PC-9 (cell line): ENCODE measurements around the gene BCO2. TPM values are rescaled to one million over a fixed set of nuclear protein-coding genes. Genes with fewer than 3 reads are reported as not detected.

ENCODE experiments used
- BruUV-seq: library from RNA; stranded (reverse); fragments of 400-500 nt; replicated peaks from 2 replicates; lab custom pipeline; 2021; lab: Mats Ljungman, UMichigan
- CTCF ChIA-PET: fragments of 300-600 bp; sonication (Branson Sonifier 250); formaldehyde crosslinking; loops from one replicate; lab custom pipeline; 2022; ENCODE audit warnings: antibody characterized with exemption; lab: Charles Lee
- POLR2A ChIA-PET: fragments of 300-600 bp; sonication (Branson Sonifier 250); formaldehyde crosslinking; loops from one replicate; lab custom pipeline; 2022; ENCODE audit warnings: antibody characterized with exemption; ENCODE audit not compliant: unreplicated experiment; lab: Charles Lee
- DNase-seq, 2 experiments: peaks; one replicate each; pipeline versions ENCODE4 v3.0.0 to v3.0.0-alpha.2; 2015 to 2022; ENCODE audit warnings: mixed read lengths in 1 of 2
- H2AFZ ChIP-seq: fragments of 200-600 bp; sonication (generic); 2 replicates; pipeline ENCODE4 v1.8.1; 2017; ENCODE audit warnings: antibody characterized with exemption
- H3F3A ChIP-seq: fragments of 200-600 bp; sonication (generic); 2 replicates; pipeline ENCODE4 v1.8.1; 2017; ENCODE audit warnings: antibody characterized with exemption, mild to moderate bottlenecking, low read depth; ENCODE audit not compliant: insufficient read depth
- H3K27ac ChIP-seq: fragments of 200-600 bp; sonication (generic); 2 replicates; pipeline ENCODE4 v1.6.1; 2016; ENCODE audit warnings: mixed run types
- H3K27me3 ChIP-seq: fragments of 200-600 bp; sonication (generic); 2 replicates; pipeline ENCODE4 v1.6.1; 2016; ENCODE audit warnings: low read depth, mixed run types; ENCODE audit not compliant: insufficient read depth
- H3K36me3 ChIP-seq: fragments of 200-600 bp; sonication (generic); 2 replicates; pipeline ENCODE4 v1.6.1; 2016; ENCODE audit warnings: low read depth, mixed run types
- H3K4me1 ChIP-seq: fragments of 200-600 bp; sonication (generic); replicated peaks from 2 replicates; pipeline ENCODE4 v1.6.1; 2016; ENCODE audit warnings: mixed run types; ENCODE audit not compliant: insufficient read depth
- H3K4me2 ChIP-seq: fragments of 200-600 bp; sonication (generic); 2 replicates; pipeline ENCODE4 v1.6.1; 2017; ENCODE audit warnings: mixed run types
- H3K4me3 ChIP-seq: fragments of 200-600 bp; sonication (generic); 2 replicates; pipeline ENCODE4 v1.6.1; 2016; ENCODE audit warnings: mixed run types
- H3K79me2 ChIP-seq: fragments of 200-600 bp; sonication (generic); 2 replicates; pipeline ENCODE4 v1.6.1; 2017; ENCODE audit warnings: low read depth, mixed run types
- H3K9me2 ChIP-seq: fragments of 200-600 bp; sonication (generic); 2 replicates; pipeline ENCODE4 v1.8.1; 2017; ENCODE audit warnings: mild to moderate bottlenecking; ENCODE audit not compliant: insufficient read depth
- H3K9me3 ChIP-seq: fragments of 200-600 bp; sonication (generic); 2 replicates; pipeline ENCODE4 v1.8.1; 2016; ENCODE audit warnings: low read depth; ENCODE audit not compliant: insufficient read depth
- H4K20me1 ChIP-seq: fragments of 200-600 bp; sonication (generic); 2 replicates; pipeline ENCODE4 v1.8.1; 2017; ENCODE audit not compliant: insufficient read depth
- CTCF ChIP-seq: fragments of 200-600 bp; sonication (generic); conservative IDR thresholded peaks from 2 replicates; pipeline ENCODE4 v1.6.1; 2017; ENCODE audit warnings: mixed run types, antibody characterized with exemption, mild to moderate bottlenecking, moderate library complexity
- EZH2 ChIP-seq: fragments of 200-600 bp; sonication (generic); IDR thresholded peaks from 2 replicates; pipeline ENCODE4 v1.8.0; 2017; ENCODE audit warnings: antibody characterized with exemption, low read depth
- intact Hi-C: fragments of 100-400 bp; cut with micrococcal nuclease; formaldehyde crosslinking; loops from one replicate; pipeline ENCODE4 v1.10.0; 2022; ENCODE audit not compliant: unreplicated experiment
- total RNA-seq: library from RNA; stranded (reverse); gene quantifications from 2 replicates; pipeline ENCODE4 v1.2.3, GENCODE V29; 2021

The BCO2 gene
- total RNA-seq, 1 experiment from 2014 or later: 3.0 TPM

DNA sequence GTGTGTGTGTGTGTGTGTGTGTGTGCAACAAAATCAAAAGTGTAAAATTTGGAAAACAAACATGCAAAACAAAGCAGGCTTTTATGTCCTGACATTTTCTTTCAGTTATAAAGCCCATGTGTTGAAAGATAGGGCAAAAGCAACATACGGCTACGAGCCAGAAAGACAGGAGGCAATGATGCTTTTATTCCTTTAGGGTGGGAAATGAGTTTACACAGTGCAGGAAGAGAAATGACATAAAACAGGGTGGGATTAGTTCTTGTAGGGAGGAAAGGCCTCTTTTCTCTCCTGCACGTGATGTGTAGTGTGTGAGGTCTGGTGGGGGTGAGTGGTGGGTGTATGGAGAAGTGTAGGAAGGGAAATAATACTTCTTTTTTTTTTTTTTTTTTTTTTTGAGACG lies 40.8 kb upstream of the BCO2 start:
- no peak overlapping the region for H3K27ac ChIP-seq
- ChIA-PET CTCF (no interaction called here), POLR2A (no interaction called here)
- BruUV-seq: no TSS peak
- H3K9me3 ChIP-seq: no peaks in the 10 kb centered on the region
- H4K20me1 ChIP-seq: no peaks in the 10 kb centered on the region
- peaks cover 11% of the 10 kb centered on the region; the same call in 1 of the 2 replicates for H3F3A ChIP-seq
- intact Hi-C loops: no loop called here
- peaks cover 12% of the 10 kb centered on the region for H3K4me1 ChIP-seq
- H3K9me2 ChIP-seq: no peaks in the 10 kb centered on the region
- no peaks in the 10 kb centered on the region for H3K36me3 ChIP-seq
- H3K27me3 ChIP-seq: no peaks in the 10 kb centered on the region
- no peak overlapping the region for H3K4me3 ChIP-seq
- DNase-seq: no peak
- H3K4me2 ChIP-seq: no peak overlapping the region
- no peak for TF ChIP-seq CTCF
- TF ChIP-seq EZH2: no peak
- H3K79me2 ChIP-seq: no peaks in the 10 kb centered on the region
- H2AFZ ChIP-seq: no peak overlapping the region

DNA sequence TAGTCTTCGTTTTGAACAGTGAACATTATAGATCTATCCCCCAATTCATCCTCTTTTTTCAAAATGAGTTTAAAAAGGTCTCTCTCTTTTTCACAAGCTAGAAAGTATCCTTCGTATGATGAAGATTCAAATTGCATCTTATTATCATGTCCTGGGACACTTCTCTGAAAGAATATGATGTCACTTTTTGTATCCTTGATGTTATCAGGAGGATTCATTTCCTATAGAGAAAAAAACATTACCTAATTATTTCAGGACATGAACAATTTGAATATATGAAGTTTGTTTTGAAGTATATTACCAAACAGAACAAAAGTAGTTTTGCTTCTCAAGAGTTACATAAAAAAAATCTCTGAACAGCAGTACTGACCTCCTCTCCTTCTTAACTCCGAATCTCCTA lies 31.7 kb upstream of the BCO2 start:
- BruUV-seq: no TSS peak
- Histone ChIP-seq H3K4me2 (no peak overlapping the region), H3K36me3 (peaks cover 15% of the 10 kb centered on the region)

DNA sequence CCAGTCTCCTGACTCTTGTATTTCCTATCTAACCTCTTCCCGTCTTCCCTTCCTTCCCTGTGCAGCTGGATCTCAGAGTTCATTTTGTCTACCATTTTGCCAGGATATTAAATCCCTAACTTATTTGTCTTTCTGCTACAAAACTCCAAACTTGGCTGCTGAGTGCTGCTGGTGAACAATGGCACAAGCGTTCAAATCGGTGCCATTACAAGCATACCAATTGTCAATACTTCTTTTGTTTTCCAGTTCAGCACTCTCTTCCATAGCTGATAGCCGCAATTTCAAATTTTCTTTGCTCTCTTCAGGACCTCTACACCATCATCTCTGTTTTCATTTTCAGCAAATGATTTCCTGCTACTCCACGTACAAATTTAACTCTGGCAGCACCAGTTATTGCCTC lies 24.8 kb upstream of the BCO2 start:
- H3K9me3 ChIP-seq: no peaks in the 10 kb centered on the region
- no peak overlapping the region for H3K4me2 ChIP-seq
- H3K27me3 ChIP-seq: no peaks in the 10 kb centered on the region
- TF ChIP-seq CTCF (no peak), EZH2 (no peak)
- no peak overlapping the region for H2AFZ ChIP-seq
- peaks cover 5% of the 10 kb centered on the region; the same call in 1 of the 2 replicates for H3F3A ChIP-seq
- ChIA-PET POLR2A (no interaction called here), CTCF (no interaction called here)
- H3K79me2 ChIP-seq: peaks cover 16% of the 10 kb centered on the region
- DNase-seq: no peak
- no peaks in the 10 kb centered on the region for H3K9me2 ChIP-seq
- no peaks in the 10 kb centered on the region for H4K20me1 ChIP-seq
- intact Hi-C loops: no loop called here
- peaks cover 2% of the 10 kb centered on the region for H3K4me1 ChIP-seq
- peaks cover 47% of the 10 kb centered on the region for H3K36me3 ChIP-seq
- H3K27ac ChIP-seq: no peak overlapping the region
- no peak overlapping the region for H3K4me3 ChIP-seq
- no TSS peak for BruUV-seq

More for the DNA sequence above, 31.7 kb upstream of the BCO2 start:
- H2AFZ ChIP-seq: no peak overlapping the region
- no peaks in the 10 kb centered on the region for H3K27me3 ChIP-seq
- POLR2A ChIA-PET: no interaction called here
- no peak for DNase-seq
- no peaks in the 10 kb centered on the region for H4K20me1 ChIP-seq
- H3K4me1 ChIP-seq: no peaks in the 10 kb centered on the region
- no peak overlapping the region for H3K27ac ChIP-seq
- peaks cover 12% of the 10 kb centered on the region for H3F3A ChIP-seq
- intact Hi-C loops: no loop called here
- CTCF ChIA-PET: no interaction called here
- no peaks in the 10 kb centered on the region for H3K79me2 ChIP-seq
- no peaks in the 10 kb centered on the region for H3K9me3 ChIP-seq
- 0 out of 2 replicates have a peak, but pooled peaks cover 3% of the 10 kb centered on the region for H3K9me2 ChIP-seq
- TF ChIP-seq EZH2: no peak
- no peak for TF ChIP-seq CTCF
- no peak overlapping the region for H3K4me3 ChIP-seq
